ENCODE measurements around the gene ZNF155.
A peak's percentile ranks its signal among the peaks of the same experiment; 100 is the strongest.

Gene ZNF155

DNA sequence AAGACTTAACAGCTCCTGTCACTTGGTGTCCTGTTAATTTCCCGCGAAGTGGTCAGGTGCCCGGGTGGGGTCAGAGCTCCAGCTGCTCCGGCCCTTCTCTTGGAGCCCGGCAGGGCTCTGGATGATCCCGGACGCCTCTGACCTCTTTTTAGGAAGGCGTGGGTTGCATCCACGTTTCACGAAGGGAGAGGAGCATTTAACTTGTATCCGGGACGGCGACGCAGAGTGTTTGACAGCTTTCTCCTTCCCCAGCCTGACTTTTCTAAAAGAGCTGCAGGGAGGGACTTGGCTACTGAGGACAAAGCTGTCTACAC, 656 bp downstream of the ZNF155 start:
- Mint-ChIP-seq H3K4me1 (peaks cover 12% of the 10 kb centered on the region), H3K36me3 (peaks cover 18% of the 10 kb centered on the region), H3K27ac (no peak overlapping the region), H3K4me3 (peak overlapping the region; percentile 95), H3K9me3 (peaks cover 9% of the 10 kb centered on the region), H3K27me3 (no peaks in the 10 kb centered on the region)

DNA sequence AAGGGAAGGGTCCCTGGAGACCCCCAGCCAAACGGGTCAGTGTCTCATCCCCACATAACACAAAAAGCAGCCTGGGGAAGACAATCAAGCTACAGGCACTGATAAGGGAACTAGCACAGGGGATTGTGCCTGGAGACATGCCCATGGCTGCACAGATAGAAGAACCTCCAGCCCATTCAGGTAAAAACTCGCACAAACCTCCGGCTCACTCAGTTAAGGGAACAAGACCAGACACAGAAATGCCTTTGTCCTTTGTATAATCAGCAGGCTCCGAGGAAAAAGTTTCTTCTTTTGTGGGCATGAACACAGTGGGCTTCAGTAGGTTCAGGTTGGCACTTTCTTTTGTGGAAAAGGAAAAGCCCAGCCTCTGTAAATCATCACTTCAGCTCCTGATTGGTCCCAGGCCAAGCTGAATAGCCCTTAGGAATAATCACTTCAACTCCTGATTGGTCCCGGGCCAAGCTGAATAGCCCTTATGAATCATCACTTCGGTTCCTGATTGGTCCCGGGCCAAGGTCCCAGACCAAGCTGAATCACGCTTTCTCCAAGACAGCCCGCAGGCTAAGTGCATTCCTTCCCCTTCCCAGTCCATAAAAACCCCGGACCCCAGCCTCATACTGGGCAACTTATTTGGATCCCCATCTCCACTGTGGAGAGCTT, 13.8 kb downstream of the ZNF155 start:
- H3K36me3 Mint-ChIP-seq: peaks cover 47% of the 10 kb centered on the region
- H3K27ac Mint-ChIP-seq: no peak overlapping the region
- no peaks in the 10 kb centered on the region for H3K27me3 Mint-ChIP-seq
- no peak overlapping the region for H3K4me3 Mint-ChIP-seq
- H3K4me1 Mint-ChIP-seq: peaks cover 10% of the 10 kb centered on the region
- H3K9me3 Mint-ChIP-seq: peaks cover 32% of the 10 kb centered on the region

DNA sequence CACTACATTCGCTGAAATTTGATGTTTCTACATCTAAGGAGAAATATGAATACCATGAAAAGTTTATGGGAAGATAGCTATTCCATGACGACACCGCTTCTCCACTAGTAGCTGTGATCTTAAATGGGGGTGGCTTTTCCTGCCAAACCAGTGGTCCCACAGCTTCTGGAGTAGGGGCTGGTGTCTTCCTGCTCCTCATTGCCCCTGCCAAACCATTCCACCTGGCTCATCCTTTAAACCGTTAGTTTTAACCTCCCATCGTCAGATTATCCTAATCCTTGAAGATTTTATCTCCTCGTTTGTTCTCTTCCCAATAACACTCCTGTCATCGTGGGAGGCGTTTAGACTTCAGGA, 18.2 kb downstream of the ZNF155 start:
- peaks cover 24% of the 10 kb centered on the region for H3K4me1 Mint-ChIP-seq
- H3K9me3 Mint-ChIP-seq: peaks cover 33% of the 10 kb centered on the region
- peak overlapping the region; percentile 98 for H3K27ac Mint-ChIP-seq
- no peaks in the 10 kb centered on the region for H3K27me3 Mint-ChIP-seq
- H3K36me3 Mint-ChIP-seq: peaks cover 30% of the 10 kb centered on the region
- H3K4me3 Mint-ChIP-seq: peak overlapping the region; percentile 100

DNA sequence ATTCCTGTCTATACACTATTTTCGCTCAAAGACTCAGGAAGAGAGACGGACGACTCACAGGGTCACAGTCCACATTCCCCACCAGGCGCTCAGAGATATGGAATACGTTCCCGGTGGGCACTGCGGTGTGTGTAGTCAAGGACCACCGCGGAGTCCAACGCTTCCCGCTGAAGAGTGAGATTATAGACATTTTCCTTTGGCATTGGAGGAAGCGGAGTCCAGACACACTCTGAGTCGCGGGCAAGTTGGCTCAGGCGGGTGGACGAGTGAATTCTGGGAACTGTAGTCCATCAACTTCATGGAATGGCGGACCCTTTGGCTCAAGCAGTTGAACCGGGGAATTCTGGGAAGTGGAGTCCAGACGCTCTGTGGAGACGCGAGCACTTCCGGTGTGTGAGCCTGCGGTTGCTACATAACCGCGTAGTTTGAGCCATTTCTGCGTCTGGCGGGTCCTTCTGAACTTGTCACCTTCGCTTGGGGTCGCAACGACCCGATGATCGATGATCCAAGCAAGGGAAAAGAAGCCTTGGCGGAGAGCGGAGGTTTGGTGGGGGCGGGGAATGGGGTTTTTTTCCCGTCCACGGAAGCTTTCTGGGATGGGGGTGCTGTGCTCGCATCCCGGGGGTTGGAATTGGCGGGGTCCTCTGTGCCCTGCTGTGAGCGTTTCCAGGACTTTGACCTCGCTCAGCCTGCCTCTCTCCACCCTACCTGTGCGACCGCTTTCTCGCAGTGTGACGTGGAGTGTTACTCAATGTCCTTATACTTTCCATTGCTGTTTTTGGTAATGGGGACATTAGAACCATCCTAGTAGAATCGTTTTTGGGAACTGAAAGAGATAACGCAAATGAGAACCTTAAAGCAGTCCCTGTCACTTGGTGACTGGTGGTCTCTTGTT, 18.8 kb downstream of the ZNF155 start, which contains the start of gene ZNF230:
Gene ZNF230 (plus strand): TSS at position 392 of the 895 bp plus-strand sequence. CDS start 4,122 bp downstream, outside the sequence.
- Mint-ChIP-seq H3K27me3 (no peaks in the 10 kb centered on the region), H3K4me3 (peak within 1 kb of the TSS; percentile 100), H3K4me1 (peaks cover 24% of the 10 kb centered on the region), H3K27ac (peak within 1 kb of the TSS; percentile 98), H3K9me3 (peaks cover 38% of the 10 kb centered on the region), H3K36me3 (peaks cover 33% of the 10 kb centered on the region)

DNA sequence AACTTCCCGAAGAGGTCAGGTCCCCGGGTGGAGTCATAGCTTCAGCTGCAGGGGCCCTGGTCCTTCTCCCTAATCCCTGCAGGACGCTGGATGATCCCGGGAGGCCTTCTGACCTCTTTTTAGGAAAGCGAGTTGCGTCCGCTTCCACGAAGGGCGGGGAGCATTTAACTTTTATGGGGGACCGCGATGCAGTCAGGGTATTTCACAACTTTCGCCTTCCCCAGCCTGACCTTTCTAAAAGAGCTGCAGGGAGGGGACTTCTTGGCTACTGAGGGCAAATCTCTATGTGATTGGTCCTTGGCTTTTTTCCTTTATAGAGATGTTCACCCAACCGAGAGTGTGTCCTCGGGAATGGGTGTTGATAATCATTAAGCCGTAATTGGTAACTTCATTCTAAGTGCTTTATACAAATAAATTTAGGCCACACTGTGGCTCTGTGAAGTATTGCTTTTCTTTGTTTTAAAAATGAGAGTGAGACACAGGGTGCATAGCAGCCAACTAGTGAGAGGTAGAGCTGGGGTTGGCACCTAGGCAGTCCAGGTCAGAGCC, 19.5 kb downstream of the ZNF155 start:
- H3K27ac Mint-ChIP-seq: peak overlapping the region; percentile 47
- peaks cover 24% of the 10 kb centered on the region for H3K4me1 Mint-ChIP-seq
- peaks cover 34% of the 10 kb centered on the region for H3K9me3 Mint-ChIP-seq
- peak overlapping the region; percentile 100 for H3K4me3 Mint-ChIP-seq
- H3K27me3 Mint-ChIP-seq: no peaks in the 10 kb centered on the region
- H3K36me3 Mint-ChIP-seq: peaks cover 35% of the 10 kb centered on the region

DNA sequence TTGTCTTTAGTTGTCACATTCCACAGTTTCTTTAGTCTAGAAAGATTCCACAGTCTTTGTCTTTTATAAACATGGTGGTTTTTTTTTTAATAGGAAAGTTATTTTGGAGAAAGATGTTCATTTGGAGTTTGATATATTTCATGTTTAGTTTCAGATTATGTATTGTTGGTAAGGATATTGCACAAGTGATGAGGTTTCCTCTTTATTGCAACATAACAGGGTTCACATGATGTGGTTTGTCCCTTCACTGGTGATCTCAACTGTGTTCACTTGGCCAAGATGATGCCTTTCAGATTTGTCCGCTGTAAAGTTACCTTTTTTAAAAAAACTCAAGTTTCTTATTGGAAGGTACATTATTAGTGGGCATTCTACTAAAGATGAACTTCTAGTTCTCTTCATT, 22.0 kb downstream of the ZNF155 start:
- H3K36me3 Mint-ChIP-seq: peaks cover 55% of the 10 kb centered on the region
- H3K27ac Mint-ChIP-seq: no peak overlapping the region
- peaks cover 36% of the 10 kb centered on the region for H3K9me3 Mint-ChIP-seq
- no peak overlapping the region for H3K4me3 Mint-ChIP-seq
- H3K27me3 Mint-ChIP-seq: no peaks in the 10 kb centered on the region
- H3K4me1 Mint-ChIP-seq: peaks cover 24% of the 10 kb centered on the region

DNA sequence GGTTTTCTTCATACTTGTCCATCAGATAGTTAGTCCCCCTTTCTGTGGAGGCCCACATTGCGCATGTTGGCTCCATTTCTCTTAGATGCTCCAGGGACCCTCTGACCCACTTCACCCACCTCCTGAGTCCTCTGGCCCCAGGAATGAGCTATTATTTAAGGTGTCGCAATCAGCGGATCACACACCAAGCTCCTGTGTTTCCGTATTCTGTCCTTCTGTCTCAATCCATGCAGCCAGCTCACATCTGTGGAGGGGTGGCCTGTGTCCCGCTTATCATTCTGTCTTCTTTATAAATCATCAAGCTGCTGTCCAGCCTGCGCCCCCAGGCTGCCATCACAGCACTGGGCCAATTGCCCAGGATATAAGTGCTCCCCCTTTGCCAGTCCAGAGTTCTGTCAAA, 23.5 kb downstream of the ZNF155 start:
- H3K4me3 Mint-ChIP-seq: no peak overlapping the region
- peaks cover 39% of the 10 kb centered on the region for H3K9me3 Mint-ChIP-seq
- H3K27me3 Mint-ChIP-seq: no peaks in the 10 kb centered on the region
- no peak overlapping the region for H3K27ac Mint-ChIP-seq
- peaks cover 17% of the 10 kb centered on the region for H3K4me1 Mint-ChIP-seq
- H3K36me3 Mint-ChIP-seq: peaks cover 62% of the 10 kb centered on the region

DNA sequence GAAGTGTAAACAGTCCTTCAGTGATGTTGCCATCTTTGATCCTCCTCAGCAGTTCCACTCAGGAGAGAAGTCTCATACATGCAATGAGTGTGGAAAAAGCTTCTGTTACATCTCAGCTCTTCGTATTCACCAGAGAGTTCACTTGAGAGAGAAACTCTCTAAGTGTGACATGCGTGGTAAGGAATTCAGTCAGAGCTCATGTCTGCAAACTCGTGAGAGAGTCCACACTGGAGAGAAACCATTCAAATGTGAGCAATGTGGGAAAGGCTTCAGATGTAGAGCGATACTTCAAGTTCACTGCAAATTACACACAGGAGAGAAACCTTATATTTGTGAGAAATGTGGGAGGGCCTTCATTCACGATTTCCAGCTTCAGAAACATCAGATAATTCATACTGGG, 26.5 kb downstream of the ZNF155 start:
- H3K36me3 Mint-ChIP-seq: peaks cover 66% of the 10 kb centered on the region
- peaks cover 50% of the 10 kb centered on the region for H3K9me3 Mint-ChIP-seq
- peaks cover 3% of the 10 kb centered on the region for H3K4me1 Mint-ChIP-seq
- no peaks in the 10 kb centered on the region for H3K27me3 Mint-ChIP-seq
- H3K27ac Mint-ChIP-seq: no peak overlapping the region
- no peak overlapping the region for H3K4me3 Mint-ChIP-seq

DNA sequence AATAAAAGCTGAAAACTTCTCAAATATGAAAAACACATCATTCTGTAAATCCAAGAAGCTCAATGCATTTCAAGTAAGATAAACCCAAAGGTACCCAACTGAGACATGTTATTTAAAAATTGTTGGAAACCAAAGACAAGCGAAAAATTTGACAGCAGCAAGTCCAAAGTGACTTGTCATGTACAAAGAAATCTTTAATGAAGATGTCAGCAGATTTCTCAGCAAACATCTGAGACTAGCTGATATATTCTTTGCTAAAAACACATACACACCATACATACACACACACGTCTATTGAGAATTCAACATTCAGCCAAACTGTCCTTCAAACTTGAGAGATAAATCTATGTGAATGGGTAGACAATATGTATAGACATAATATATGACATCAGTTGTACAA, 35.5 kb downstream of the ZNF155 start:
- peaks cover 11% of the 10 kb centered on the region for H3K36me3 Mint-ChIP-seq
- H3K4me1 Mint-ChIP-seq: peaks cover under 1% of the 10 kb centered on the region
- H3K9me3 Mint-ChIP-seq: peaks cover 50% of the 10 kb centered on the region
- no peak overlapping the region for H3K27ac Mint-ChIP-seq
- peaks cover 7% of the 10 kb centered on the region for H3K27me3 Mint-ChIP-seq
- H3K4me3 Mint-ChIP-seq: no peak overlapping the region

DNA sequence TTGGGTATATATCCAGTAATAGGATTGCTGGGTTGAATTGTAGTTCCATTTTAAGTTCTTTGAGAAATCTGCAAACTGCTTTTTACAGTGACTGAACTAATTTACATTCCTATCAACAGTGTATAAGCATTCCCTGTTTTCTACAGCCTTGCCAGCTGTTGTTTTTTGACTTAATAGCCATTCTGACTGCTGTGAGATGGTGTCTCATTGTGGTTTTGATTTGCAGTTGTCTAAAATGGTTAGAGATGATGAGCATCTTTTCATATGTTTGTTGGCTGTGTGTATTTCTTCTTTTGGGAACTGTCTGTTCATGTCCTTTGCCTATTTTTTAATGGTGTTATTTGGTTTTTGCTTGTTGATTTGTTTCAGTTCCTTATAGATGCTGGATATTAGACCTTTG, 37.2 kb downstream of the ZNF155 start:
- Mint-ChIP-seq H3K27ac (no peak overlapping the region), H3K4me3 (no peak overlapping the region), H3K36me3 (peaks cover 14% of the 10 kb centered on the region), H3K27me3 (peaks cover 7% of the 10 kb centered on the region), H3K9me3 (peaks cover 46% of the 10 kb centered on the region), H3K4me1 (peaks cover 17% of the 10 kb centered on the region)

DNA sequence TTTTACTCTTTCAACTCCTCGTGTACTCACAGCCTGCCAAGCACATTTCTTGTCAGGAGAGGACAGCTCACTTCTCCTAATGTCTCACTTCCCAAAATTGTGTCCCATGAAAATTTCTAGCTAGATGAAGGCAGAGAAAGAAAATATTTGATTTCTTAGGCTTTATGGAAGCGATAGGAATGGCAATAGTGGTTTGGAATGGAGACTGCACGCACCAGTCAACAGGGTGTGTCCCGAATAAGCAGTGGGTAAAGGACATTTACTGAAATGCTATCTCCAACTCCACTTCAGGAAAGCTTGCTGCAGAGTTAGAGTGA, 40.9 kb downstream of the ZNF155 start:
- H3K27ac Mint-ChIP-seq: peak overlapping the region; percentile 93
- peaks cover 46% of the 10 kb centered on the region for H3K9me3 Mint-ChIP-seq
- H3K36me3 Mint-ChIP-seq: peaks cover 36% of the 10 kb centered on the region
- H3K4me1 Mint-ChIP-seq: peaks cover 34% of the 10 kb centered on the region
- peak overlapping the region; percentile 97 for H3K4me3 Mint-ChIP-seq
- peaks cover 4% of the 10 kb centered on the region for H3K27me3 Mint-ChIP-seq

DNA sequence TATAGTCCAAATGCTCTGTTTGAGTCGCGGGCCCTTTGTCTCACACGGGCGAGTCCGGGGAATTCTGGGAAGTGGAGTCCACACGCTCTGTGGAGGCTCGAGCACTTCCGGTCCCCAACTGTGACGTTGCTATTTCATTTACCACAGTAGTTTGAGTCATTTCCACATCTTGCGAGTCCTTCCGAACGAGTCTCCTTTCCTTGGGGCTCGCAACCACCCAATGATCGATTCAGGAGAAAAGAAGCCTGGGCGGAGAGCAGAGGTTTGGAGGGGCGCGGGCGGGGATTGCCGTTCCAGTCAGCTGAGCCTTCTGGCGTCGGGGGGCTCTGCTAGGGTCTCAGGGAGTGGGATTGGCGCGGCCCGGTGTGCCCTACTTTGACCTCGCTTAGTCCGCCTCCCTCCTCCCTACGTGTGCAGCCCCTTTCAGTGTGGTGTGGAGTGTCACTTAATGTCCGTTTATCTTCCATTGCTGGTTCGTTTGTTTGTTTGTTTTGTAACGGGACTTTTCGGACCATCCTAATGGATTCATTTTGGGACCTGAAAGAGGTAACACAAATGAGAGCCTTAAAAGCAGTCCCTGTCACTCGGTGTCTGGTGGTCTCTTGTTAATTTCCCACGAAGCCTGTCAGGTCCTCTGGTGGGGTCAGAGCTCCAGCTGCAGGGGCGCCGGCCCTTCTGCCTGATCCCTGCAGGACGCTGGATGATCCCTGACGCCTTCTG, 41.4 kb downstream of the ZNF155 start, which contains the start of gene ZNF222:
Gene ZNF222 (plus strand): TSS at position 163 of the 720 bp plus-strand sequence. CDS start 58 bp downstream, at position 221.
- peak within 1 kb of the TSS; percentile 93 for H3K27ac Mint-ChIP-seq
- H3K9me3 Mint-ChIP-seq: peaks cover 41% of the 10 kb centered on the region
- peaks cover 34% of the 10 kb centered on the region for H3K4me1 Mint-ChIP-seq
- peaks cover 3% of the 10 kb centered on the region for H3K27me3 Mint-ChIP-seq
- peak within 1 kb of the TSS; percentile 97 for H3K4me3 Mint-ChIP-seq
- H3K36me3 Mint-ChIP-seq: peaks cover 39% of the 10 kb centered on the region

DNA sequence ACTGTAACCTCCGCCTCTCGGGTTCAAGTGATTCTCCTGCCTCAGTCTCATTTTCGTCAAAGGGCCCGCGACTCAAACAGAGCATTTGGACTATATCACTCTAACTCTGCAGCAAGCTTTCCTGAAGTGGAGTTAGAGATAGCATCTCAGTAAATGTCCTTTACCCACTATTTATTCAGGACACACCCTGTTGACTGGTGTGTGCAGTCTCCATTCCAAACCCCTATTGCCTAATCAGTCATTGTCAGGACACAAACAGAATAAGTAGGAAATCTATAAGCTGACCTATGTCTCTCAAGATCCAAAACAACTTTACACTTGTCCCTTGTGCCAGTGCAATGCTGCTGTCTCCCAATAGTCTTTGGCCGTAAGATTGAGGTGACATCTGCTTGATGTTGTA, 42.6 kb downstream of the ZNF155 start:
- peaks cover 37% of the 10 kb centered on the region for H3K9me3 Mint-ChIP-seq
- H3K27me3 Mint-ChIP-seq: no peaks in the 10 kb centered on the region
- peak overlapping the region; percentile 97 for H3K4me3 Mint-ChIP-seq
- no peak overlapping the region for H3K27ac Mint-ChIP-seq
- peaks cover 50% of the 10 kb centered on the region for H3K36me3 Mint-ChIP-seq
- H3K4me1 Mint-ChIP-seq: peaks cover 34% of the 10 kb centered on the region

DNA sequence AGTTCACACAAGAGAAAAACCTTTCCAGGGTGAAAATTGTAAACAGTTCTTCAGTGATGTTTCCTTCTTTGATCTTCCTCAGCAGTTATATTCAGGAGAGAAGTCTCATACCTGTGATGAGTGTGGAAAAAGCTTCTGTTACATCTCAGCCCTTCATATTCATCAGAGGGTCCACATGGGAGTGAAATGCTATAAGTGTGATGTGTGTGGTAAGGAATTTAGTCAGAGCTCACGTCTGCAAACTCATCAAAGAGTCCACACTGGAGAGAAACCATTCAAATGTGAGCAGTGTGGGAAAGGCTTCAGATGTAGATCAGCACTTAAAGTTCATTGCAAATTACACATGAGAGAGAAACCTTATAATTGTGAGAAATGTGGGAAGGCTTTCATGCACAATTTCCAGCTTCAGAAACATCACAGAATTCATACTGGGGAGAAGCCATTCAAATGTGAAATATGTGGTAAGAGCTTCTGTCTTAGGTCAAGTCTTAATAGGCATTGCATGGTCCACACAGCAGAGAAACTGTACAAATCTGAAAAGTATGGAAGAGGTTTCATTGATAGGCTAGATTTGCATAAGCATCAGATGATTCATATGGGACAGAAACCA, 48.1 kb downstream of the ZNF155 start:
- peaks cover 10% of the 10 kb centered on the region for H3K4me1 Mint-ChIP-seq
- peaks cover 43% of the 10 kb centered on the region for H3K9me3 Mint-ChIP-seq
- H3K27ac Mint-ChIP-seq: no peak overlapping the region
- H3K36me3 Mint-ChIP-seq: peaks cover 59% of the 10 kb centered on the region
- H3K4me3 Mint-ChIP-seq: no peak overlapping the region
- no peaks in the 10 kb centered on the region for H3K27me3 Mint-ChIP-seq

DNA sequence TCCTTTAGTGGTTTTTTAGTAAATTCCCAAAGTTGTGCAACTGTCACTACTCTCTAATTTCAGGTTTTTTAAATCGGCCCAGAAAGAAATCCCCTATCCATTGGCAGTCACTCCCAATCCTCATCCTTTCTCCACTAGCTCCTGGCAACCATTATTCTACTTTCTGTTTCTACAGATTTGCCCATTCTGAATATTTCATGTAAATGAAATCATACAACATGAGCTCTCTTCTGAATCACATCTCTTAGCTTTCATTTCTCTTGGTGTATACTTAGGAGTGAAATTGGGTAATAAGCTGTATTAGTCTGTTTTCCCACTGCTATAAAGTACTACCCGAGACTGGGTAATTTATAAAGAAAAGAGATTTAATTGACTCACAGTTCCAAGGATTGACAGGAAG, 58.2 kb downstream of the ZNF155 start:
- Mint-ChIP-seq H3K4me1 (no peaks in the 10 kb centered on the region), H3K4me3 (no peak overlapping the region), H3K27me3 (peaks cover 20% of the 10 kb centered on the region), H3K9me3 (peaks cover 48% of the 10 kb centered on the region), H3K27ac (no peak overlapping the region), H3K36me3 (peaks cover 13% of the 10 kb centered on the region)

Measured in activated naive CD4-positive, alpha-beta T cell treated with anti-CD3 and anti-CD28 coated beads, Interleukin-2, amount 50 U/mL, for 24 hours (primary cell).